Head of caudate nucleus (tissue), 42 donors: ENCODE measurements around the gene KLHL28.
A peak's percentile ranks its signal among the peaks of the same experiment; 100 is the strongest.
"Not testable (repeated sequence)": the region's sequence is repeated elsewhere in the genome, so short reads cannot be mapped to it uniquely, and the experiment has no call there.

Source experiments
- DNase-seq, 42 donors: peaks; one replicate each; pipeline versions ENCODE4 v3.0.0 to v3.0.0-alpha.2; 2020 to 2021; ENCODE audit warnings: mixed read lengths in 7 of 42
- intact Hi-C: fragments of 100-400 bp; cut with DNase I; formaldehyde crosslinking; loops from one replicate; pipeline ENCODE4 v1.15.0; 2022

Gene KLHL28

GRCh38 chr14:44912041-44912869 lies 49.5 kb downstream of the KLHL28 start:
- intact Hi-C loops = loop anchor here (10.0 kb wide), 2 partner anchors 173 to 353 kb away; partner anchors contain the start of gene PRPF39
- peak in 2 of 42 donors; percentile 6 for DNase-seq

DNA sequence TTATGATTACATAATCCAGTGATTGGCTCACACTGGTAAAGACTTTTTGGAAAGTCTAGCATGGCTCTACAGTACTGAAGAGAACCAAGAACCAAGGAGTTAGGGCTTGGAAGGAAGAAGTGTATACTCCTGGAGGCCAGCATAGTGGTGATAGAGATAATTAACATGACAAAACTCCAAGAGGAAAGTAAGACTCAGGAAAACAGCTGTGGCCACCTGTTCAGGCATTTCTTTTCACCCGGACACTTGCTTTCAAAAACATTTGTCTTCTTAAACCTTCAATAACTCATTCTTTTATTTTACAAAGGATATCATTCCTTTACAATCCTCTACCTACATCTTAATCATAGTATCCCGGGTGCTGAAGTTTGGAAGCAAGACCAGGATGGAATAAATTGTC lies 50.9 kb downstream of the KLHL28 start:
- intact Hi-C loops = loop anchor here (10.0 kb wide), 2 partner anchors 174 to 354 kb away; partner anchors contain the start of gene PRPF39
- no peak for DNase-seq

DNA sequence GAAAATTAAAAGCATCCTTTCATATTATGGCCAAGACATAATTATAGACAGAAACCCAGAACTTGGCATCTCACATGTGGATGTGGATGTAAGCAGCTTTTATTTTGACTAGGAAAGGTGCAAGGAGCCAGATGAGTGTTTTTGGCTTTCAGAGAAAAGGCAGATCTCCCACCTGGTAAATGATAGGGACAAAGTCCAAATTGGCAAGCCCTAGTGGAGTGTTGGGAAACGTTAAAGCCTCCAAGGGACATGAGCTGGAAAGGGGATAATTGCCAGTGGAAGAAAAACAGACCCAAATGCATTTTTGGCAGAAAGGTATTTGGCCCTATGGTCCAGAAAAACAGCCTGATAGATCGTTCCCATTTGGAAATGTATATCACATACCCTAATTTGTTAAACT lies 60.1 kb downstream of the KLHL28 start:
- no peak for DNase-seq
- intact Hi-C loops = no loop called here

- intact Hi-C loops = loop anchor here (5.0 to 10.0 kb wide), 2 partner anchors 64 to 236 kb away; partner anchors contain the start of genes FANCM, FKBP3, KLHL28 and TOGARAM1
- DNase-seq = no peak
Observed at GRCh38 chr14:44898551-44898950, 63.2 kb downstream of the KLHL28 start.

DNA sequence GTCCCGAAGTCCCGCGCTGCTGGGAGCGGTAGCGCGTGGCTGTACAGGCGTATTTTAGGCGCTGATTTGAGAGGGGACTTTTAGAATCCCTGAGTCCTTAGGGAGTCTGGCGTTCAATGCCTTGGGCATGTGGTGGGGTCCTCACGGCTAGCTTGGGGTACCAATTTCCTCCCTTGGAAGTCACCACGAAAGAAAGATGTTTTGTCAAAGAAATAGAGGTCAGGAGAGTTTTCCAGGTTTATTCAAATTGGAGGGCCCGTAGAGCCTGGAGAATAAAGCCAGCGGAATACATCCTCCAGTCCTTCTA lies 63.9 kb downstream of the KLHL28 start:
- no peak for DNase-seq
- intact Hi-C loops = loop anchor here (5.0 to 10.0 kb wide), 2 partner anchors 65 to 237 kb away; partner anchors contain the start of genes FANCM, FKBP3, KLHL28 and TOGARAM1

- intact Hi-C loops = loop anchor here (5.0 to 10.0 kb wide), 2 partner anchors 65 to 238 kb away; partner anchors contain the start of genes FANCM, FKBP3, KLHL28 and TOGARAM1
- DNase-seq = peak; percentile 95 to 99 (median 98)
Observed at GRCh38 chr14:44897041-44897844, 64.5 kb downstream of the KLHL28 start.

GRCh38 chr14:44896275-44897040 lies 65.3 kb downstream of the KLHL28 start:
- DNase-seq = no peak
- intact Hi-C loops = loop anchor here (5.0 to 10.0 kb wide), 2 partner anchors 66 to 238 kb away; partner anchors contain the start of genes FANCM, FKBP3, KLHL28 and TOGARAM1

DNA sequence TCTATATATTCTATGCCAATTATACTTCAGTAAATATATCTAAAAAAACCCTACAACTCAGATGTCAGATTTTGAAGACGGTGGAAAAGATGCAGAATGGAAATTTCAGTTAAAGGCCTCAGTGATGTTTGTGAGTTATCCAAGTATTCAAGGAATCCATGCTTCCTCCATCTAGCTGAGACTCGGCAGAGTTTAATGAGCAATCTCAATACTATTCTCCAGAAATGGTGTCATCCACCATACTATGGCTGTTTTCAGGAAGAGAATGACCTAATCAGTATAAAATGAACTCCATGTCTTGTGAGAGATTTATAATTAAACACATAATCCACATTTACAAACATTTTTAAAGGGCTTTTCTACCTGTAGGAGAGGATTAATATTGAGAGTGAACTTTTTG lies 66.0 kb downstream of the KLHL28 start:
- intact Hi-C loops = loop anchor here (5.0 to 10.0 kb wide), 2 partner anchors 67 to 239 kb away; partner anchors contain the start of genes FANCM, FKBP3, KLHL28 and TOGARAM1
- DNase-seq = no peak

- no peak for DNase-seq
- intact Hi-C loops = loop anchor here (10.0 kb wide), 1 partner anchor 241 kb away; the partner anchor contains the start of genes FANCM and FKBP3
Observed at GRCh38 chr14:44893535-44893934, 68.2 kb downstream of the KLHL28 start.

GRCh38 chr14:44891726-44892372 lies 69.9 kb downstream of the KLHL28 start:
- not testable (repeated sequence) for DNase-seq
- intact Hi-C loops = loop anchor here (10.0 kb wide), 1 partner anchor 243 kb away; the partner anchor contains the start of genes FANCM and FKBP3

DNA sequence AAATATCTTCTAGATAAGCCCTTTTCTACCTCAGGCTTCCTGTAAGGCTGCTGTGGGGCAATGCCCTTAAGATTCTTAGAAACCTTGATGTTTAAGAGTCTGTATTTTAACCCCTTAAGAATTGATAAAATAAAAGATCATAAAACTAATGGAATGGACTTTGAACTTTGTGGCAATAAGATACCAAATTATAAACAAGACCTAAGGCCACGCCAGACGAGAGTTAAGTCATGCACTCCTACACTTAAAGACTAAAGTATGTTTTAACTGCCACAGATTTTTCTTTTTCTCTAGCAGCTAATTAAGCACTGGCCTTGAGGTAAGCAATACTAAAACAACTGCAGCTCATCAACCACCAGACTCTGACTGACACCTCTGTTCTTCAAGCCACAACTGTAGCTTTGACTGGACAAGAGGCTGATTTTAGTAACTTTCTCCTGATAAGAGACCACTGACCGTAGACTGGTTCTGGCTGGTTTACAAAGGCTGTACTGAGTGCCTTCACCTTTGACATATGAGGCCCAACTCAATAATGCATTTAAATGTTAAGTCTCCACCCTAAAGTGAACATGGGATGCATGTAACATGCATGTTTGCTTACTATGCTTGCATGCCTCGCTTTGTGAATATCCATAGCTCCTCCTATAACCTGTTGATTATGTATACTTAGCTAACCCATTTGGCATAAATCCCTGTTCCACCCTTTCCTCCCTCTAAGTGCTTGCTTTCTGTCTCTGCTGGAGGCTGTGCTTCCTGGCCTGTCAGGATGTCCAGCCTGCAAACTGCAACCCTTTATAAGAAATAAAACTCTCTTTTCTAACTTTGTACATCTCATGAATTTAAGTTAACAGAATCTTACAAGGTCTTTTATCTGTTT lies 71.9 kb downstream of the KLHL28 start:
- intact Hi-C loops = loop anchor here (10.0 kb wide), 1 partner anchor 245 kb away; the partner anchor contains the start of genes FANCM and FKBP3
- DNase-seq = no peak

GRCh38 chr14:44887596-44887955 lies 74.2 kb downstream of the KLHL28 start:
- DNase-seq = no peak
- intact Hi-C loops = no loop called here

GRCh38 chr14:44886860-44887595 lies 74.7 kb downstream of the KLHL28 start:
- DNase-seq = no peak
- intact Hi-C loops = no loop called here

GRCh38 chr14:44880791-44881190 lies 81.0 kb downstream of the KLHL28 start:
- no peak for DNase-seq
- intact Hi-C loops = no loop called here
